ENCODE data around the gene HS6ST2. TPM values are rescaled to one million over a fixed set of nuclear protein-coding genes. Genes with fewer than 3 reads are reported as not detected.

Gene HS6ST2
- total RNA-seq, 1 experiment from 2014 or later, result 13.4 TPM

DNA sequence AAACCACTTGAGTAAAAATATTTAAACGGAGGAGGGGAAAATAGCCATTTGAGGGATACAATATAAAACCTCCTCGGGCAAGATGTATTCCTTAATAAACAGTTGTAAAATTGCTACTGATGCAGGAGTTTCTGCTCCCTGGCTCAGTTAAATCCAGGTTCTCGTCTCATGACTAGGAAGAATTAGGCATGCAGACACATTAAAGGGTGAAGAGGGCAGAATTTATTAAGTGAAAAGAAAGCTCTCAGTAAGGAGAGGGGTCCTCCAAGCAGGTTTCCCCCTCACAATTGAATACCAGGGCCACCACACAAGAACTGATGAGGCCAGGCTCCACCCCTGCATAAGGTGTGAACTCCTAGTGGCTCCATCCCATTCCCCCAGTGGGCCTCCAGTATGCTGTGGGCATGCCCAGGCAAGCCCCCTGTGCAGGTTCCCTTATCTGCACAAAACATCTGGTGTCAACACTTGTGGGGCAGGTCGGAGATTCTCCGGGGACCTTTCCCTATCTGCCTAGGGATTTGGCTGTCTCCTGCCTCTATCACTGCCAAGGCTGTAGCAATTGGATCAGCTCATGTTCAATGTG is 80.4 kb downstream of the HS6ST2 start:
- TF ChIP-seq, protein P1, sequence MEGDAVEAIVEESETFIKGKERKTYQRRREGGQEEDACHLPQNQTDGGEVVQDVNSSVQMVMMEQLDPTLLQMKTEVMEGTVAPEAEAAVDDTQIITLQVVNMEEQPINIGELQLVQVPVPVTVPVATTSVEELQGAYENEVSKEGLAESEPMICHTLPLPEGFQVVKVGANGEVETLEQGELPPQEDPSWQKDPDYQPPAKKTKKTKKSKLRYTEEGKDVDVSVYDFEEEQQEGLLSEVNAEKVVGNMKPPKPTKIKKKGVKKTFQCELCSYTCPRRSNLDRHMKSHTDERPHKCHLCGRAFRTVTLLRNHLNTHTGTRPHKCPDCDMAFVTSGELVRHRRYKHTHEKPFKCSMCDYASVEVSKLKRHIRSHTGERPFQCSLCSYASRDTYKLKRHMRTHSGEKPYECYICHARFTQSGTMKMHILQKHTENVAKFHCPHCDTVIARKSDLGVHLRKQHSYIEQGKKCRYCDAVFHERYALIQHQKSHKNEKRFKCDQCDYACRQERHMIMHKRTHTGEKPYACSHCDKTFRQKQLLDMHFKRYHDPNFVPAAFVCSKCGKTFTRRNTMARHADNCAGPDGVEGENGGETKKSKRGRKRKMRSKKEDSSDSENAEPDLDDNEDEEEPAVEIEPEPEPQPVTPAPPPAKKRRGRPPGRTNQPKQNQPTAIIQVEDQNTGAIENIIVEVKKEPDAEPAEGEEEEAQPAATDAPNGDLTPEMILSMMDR (conservative IDR thresholded peaks at IDR 0.05), result no peak
- no peak for TF ChIP-seq EZH2 (IDR thresholded peaks at IDR 0.05; ENCODE audit: low read depth)
- no peaks in the 10 kb centered on the region for H3K36me3 ChIP-seq (ENCODE audit: low read depth)
- peaks cover 8% of the 10 kb centered on the region; the same call in 1 of the 2 replicates for H4K20me1 ChIP-seq (ENCODE audit: insufficient read depth)
- H3F3A ChIP-seq (ENCODE audit: insufficient read depth, low read depth), result no peaks in the 10 kb centered on the region; the same call in 1 of the 2 replicates
- BruUV-seq (replicated peaks), result no TSS peak
- intact Hi-C loops (cut with micrococcal nuclease; ENCODE audit: unreplicated experiment), result no loop called here
- H3K27me3 ChIP-seq (ENCODE audit: insufficient read depth, low read depth), result no peaks in the 10 kb centered on the region
- DNase-seq, result no peak
- no peaks in the 10 kb centered on the region for H3K9me2 ChIP-seq (ENCODE audit: insufficient read depth)
- no peak overlapping the region for H3K4me2 ChIP-seq
- H3K4me3 ChIP-seq, result no peak overlapping the region
- no peaks in the 10 kb centered on the region for H3K9me3 ChIP-seq (ENCODE audit: insufficient read depth, low read depth)
- CTCF ChIA-PET, result no interaction called here
- H2AFZ ChIP-seq, result no peak overlapping the region
- peaks cover 13% of the 10 kb centered on the region for H3K4me1 ChIP-seq (replicated peaks; ENCODE audit: insufficient read depth)
- no peak overlapping the region for H3K27ac ChIP-seq
- H3K79me2 ChIP-seq (ENCODE audit: low read depth), result no peaks in the 10 kb centered on the region; the same call in 1 of the 2 replicates
- POLR2A ChIA-PET (ENCODE audit: unreplicated experiment), result no interaction called here

DNA sequence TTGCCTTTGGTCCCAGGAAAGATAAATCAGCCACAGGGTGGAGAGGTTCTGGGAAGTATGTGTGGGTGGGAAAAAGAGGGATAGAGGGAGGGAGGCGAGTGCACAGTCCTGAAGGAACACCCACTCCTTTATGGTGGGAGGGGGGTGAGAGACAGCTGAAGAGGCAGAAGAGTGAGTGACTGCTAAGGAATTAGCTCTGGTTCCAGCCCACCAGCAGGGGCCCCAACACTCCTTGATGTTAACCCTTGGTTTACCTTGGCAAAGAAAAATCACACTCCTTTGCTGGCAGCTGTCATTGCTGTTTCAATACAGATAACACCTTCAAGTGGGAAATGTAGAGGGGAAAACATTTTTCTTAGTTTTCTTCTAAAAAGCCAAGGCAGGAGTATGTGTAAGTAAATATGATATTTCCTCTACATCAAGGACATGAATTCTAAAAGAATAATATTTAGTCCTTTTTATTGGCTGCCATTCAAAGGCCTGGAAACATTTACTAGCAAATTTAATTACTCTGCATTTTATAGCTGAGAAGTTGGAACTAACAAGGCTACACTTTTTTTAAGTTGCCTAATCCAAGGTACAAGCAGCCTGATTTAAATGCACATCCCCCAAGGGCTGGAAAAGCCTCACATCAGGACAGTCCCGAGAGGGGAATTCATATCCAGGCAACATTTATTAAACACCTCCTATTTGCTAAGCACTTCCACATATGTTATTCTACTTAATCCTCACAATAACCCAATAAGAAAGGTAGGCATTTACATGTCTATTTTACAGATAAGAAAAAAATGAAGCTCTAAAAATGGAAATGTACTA is 81.7 kb downstream of the HS6ST2 start:
- intact Hi-C loops (cut with micrococcal nuclease; ENCODE audit: unreplicated experiment), result no loop called here

More for the DNA sequence above, 81.7 kb downstream of the HS6ST2 start:
- Histone ChIP-seq H2AFZ (no peak overlapping the region), H3K9me3 (ENCODE audit: insufficient read depth, low read depth) (no peaks in the 10 kb centered on the region), H3K4me3 (no peak overlapping the region), H3K27ac (no peak overlapping the region), H3F3A (ENCODE audit: insufficient read depth, low read depth) (no peaks in the 10 kb centered on the region; the same call in 1 of the 2 replicates), H3K4me2 (no peak overlapping the region), H3K79me2 (ENCODE audit: low read depth) (no peaks in the 10 kb centered on the region; the same call in 1 of the 2 replicates), H3K4me1 (replicated peaks; ENCODE audit: insufficient read depth) (peaks cover 13% of the 10 kb centered on the region), H3K9me2 (ENCODE audit: insufficient read depth) (no peaks in the 10 kb centered on the region), H3K27me3 (ENCODE audit: insufficient read depth, low read depth) (no peaks in the 10 kb centered on the region), H4K20me1 (ENCODE audit: insufficient read depth) (peaks cover 8% of the 10 kb centered on the region; the same call in 1 of the 2 replicates), H3K36me3 (ENCODE audit: low read depth) (no peaks in the 10 kb centered on the region)
- DNase-seq, result no peak
- POLR2A ChIA-PET (ENCODE audit: unreplicated experiment), result no interaction called here
- TF ChIP-seq, protein P1 (conservative IDR thresholded peaks at IDR 0.05), result no peak
- TF ChIP-seq EZH2 (IDR thresholded peaks at IDR 0.05; ENCODE audit: low read depth), result no peak
- BruUV-seq (replicated peaks), result no TSS peak
- CTCF ChIA-PET, result no interaction called here

All from PC-9 (cell line).